ENCODE results near the gene KRT83.
A peak's percentile ranks its signal among the peaks of the same experiment; 100 is the strongest.

DNA sequence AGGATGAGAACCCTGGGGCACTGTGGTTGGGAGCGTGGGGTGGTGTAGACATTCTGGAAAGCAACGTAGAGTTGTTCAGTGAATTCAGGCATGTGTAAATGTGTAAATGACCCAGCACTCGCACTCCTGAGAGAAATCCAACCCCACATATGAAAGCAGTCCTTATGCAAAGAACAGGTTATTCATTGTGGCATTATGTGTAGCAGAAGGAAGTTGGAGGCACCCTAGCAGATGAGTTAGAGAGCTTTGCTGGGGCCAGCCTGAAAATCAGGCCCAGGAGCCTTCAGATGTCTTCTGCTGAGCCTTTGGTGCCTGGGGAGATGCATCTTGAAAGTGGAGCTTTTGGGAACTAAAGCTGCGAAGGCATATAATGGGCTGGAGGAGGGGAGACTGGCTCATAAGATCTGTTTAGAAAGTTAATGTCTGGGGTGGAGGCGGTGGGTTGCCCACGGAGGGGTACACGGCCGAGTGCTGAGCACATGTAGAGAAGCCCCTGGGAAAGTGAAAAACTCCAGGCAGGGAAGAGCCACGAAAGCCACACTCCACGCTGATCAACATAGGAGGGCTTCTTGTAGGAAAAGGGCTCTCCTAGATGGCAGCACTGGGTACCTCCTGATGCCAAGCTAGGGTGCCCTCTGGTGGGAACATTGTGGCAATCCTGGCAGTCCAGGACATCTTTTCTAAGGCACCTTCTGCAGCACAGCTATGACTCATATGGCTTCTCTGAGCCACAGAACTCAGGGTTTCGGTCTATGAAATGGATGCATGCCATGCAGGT lies 6.0 kb upstream of the KRT83 start:
- TF ChIP-seq, protein P1, sequence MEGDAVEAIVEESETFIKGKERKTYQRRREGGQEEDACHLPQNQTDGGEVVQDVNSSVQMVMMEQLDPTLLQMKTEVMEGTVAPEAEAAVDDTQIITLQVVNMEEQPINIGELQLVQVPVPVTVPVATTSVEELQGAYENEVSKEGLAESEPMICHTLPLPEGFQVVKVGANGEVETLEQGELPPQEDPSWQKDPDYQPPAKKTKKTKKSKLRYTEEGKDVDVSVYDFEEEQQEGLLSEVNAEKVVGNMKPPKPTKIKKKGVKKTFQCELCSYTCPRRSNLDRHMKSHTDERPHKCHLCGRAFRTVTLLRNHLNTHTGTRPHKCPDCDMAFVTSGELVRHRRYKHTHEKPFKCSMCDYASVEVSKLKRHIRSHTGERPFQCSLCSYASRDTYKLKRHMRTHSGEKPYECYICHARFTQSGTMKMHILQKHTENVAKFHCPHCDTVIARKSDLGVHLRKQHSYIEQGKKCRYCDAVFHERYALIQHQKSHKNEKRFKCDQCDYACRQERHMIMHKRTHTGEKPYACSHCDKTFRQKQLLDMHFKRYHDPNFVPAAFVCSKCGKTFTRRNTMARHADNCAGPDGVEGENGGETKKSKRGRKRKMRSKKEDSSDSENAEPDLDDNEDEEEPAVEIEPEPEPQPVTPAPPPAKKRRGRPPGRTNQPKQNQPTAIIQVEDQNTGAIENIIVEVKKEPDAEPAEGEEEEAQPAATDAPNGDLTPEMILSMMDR (IDR thresholded peaks at IDR 0.05) = peak; percentile 81
- TF ChIP-seq EZH2 (IDR thresholded peaks at IDR 0.05; ENCODE audit: borderline replicate concordance, insufficient read depth, low read depth, low read length, poor library complexity, severe bottlenecking) = no peak
